Effector memory CD4-positive, alpha-beta T cell (primary cell): ENCODE data around the gene DCAF8.

Experiments used
- DNase-seq, 3 donors: peaks; one replicate each; pipeline ENCODE4 v3.0.0-alpha.2; 2020
- H3K27ac ChIP-seq: 2 replicates; pipeline ENCODE4 v1.7.0; 2013; ENCODE audit warnings: mild to moderate bottlenecking, low read length, moderate library complexity; ENCODE audit not compliant: insufficient read depth, poor library complexity, severe bottlenecking
- H3K27me3 ChIP-seq: replicated peaks from 2 replicates; pipeline ENCODE4 v1.7.0; 2013; ENCODE audit warnings: mild to moderate bottlenecking, low read length; ENCODE audit not compliant: insufficient read depth, control insufficient read depth, poor library complexity, severe bottlenecking
- H3K36me3 ChIP-seq: 2 replicates; pipeline ENCODE4 v1.7.0; 2013; ENCODE audit warnings: mild to moderate bottlenecking, low read length, moderate library complexity; ENCODE audit not compliant: control insufficient read depth, insufficient read depth
- H3K4me1 ChIP-seq: 2 replicates; pipeline ENCODE4 v1.7.0; 2013; ENCODE audit warnings: low read length, mild to moderate bottlenecking; ENCODE audit not compliant: control insufficient read depth, insufficient read depth, poor library complexity, severe bottlenecking
- H3K4me3 ChIP-seq: 2 replicates; pipeline ENCODE4 v1.7.0; 2013; ENCODE audit warnings: low read length, low read depth, mild to moderate bottlenecking; ENCODE audit not compliant: insufficient read depth, poor library complexity, severe bottlenecking
- H3K9me3 ChIP-seq: 2 replicates; pipeline ENCODE4 v1.7.0; 2013; ENCODE audit warnings: mild to moderate bottlenecking, low read length, moderate library complexity; ENCODE audit not compliant: control insufficient read depth

The DCAF8 gene

DNA sequence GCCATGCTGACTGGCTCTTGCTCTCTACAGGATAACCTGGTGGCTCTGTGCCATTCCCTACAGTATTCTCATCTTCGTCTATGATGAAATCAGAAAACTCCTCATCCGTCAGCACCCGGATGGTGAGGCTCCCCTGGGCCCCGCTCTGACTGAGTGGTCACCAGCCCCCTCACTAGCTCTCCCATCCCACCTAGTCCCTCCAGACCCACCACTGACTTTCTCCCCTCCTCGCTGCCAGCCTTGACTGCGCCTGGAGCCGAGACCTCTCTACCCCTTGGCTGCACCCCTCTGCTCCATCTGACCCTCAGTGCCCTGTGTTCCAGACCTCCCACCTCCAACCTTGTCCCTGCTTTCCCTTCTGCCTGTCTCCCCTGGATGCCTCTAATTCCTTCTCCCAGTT lies 76.1 kb downstream of the DCAF8 start:
- no peak overlapping the region for H3K27ac ChIP-seq
- no peaks in the 10 kb centered on the region for H3K9me3 ChIP-seq
- H3K27me3 ChIP-seq, result peaks cover 2% of the 10 kb centered on the region
- no peak overlapping the region for H3K4me3 ChIP-seq
- H3K36me3 ChIP-seq, result no peaks in the 10 kb centered on the region
- no peaks in the 10 kb centered on the region for H3K4me1 ChIP-seq
- no peak for DNase-seq

DNA sequence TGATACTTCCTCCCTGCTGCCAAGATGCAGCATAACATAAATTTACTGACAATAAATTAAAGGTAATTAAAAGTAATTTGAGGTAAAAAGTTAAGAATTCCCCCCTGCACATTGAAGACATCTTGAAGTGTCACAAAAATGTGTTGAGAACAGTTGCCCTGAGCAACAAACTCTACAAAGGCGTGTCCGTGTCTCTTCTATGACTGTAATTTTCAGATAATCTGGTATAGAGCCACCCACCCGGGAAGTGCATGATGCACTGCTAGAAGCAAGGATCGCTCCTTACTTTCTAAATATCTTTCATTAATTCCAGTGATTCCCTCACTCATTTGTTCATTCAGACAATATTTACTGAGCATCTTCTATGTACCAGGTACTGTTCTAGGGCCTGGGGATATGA lies 83.0 kb downstream of the DCAF8 start:
- H3K36me3 ChIP-seq, result no peaks in the 10 kb centered on the region

GRCh38 chr1:160178731-160179130 lies 83.6 kb downstream of the DCAF8 start:
- no peaks in the 10 kb centered on the region for H3K9me3 ChIP-seq
- DNase-seq, result no peak
- H3K27ac ChIP-seq, result no peak overlapping the region
- no peaks in the 10 kb centered on the region for H3K27me3 ChIP-seq
- H3K4me3 ChIP-seq, result no peak overlapping the region
- no peaks in the 10 kb centered on the region for H3K36me3 ChIP-seq
- no peaks in the 10 kb centered on the region for H3K4me1 ChIP-seq

More for the DNA sequence above, 83.0 kb downstream of the DCAF8 start:
- Histone ChIP-seq H3K9me3 (no peaks in the 10 kb centered on the region), H3K4me3 (no peak overlapping the region), H3K4me1 (no peaks in the 10 kb centered on the region), H3K27ac (no peak overlapping the region), H3K27me3 (no peaks in the 10 kb centered on the region)
- no peak for DNase-seq

DNA sequence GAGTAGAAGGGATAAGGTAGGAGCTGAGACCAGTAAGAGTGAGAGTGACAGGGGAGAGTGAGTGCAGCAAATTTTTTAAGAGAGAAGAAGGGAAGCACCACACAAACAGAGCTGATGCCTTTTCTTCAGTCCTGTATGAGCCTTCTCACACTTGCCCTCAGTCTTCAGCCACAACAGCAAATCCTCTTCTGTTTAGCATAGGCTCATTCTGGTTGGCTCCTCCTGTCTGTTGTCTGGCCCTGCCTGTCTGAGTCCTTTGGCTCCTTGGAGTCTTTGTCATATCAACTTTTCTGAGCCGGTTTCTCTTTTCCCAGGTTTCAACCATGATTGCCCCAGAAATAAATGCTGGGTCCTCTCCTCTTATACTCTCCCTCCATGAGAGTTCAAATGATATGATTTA lies 84.7 kb downstream of the DCAF8 start:
- Histone ChIP-seq H3K4me3 (no peak overlapping the region), H3K27ac (no peak overlapping the region), H3K4me1 (no peaks in the 10 kb centered on the region), H3K36me3 (no peaks in the 10 kb centered on the region), H3K9me3 (no peaks in the 10 kb centered on the region), H3K27me3 (no peaks in the 10 kb centered on the region)
- DNase-seq, result no peak

DNA sequence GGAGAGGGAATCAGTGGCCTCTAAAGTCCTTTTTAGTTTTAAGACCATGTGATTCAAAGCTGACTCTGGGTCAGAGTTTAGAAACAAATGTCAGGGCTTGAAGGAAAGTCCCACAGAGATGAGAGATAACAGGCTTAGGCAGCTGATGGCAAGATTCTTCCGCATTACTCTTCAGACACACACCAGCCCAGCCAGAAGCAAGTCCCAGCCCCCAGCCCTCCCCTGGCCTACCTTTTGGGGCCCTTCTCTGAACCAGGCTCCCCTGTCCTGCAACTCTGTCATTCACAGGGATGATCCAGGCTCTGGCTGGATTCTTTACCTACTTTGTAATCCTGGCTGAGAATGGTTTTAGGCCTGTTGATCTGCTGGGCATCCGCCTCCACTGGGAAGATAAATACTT lies 85.1 kb downstream of the DCAF8 start:
- DNase-seq, result no peak

GRCh38 chr1:160171980-160172379 lies 90.4 kb downstream of the DCAF8 start:
- no peaks in the 10 kb centered on the region for H3K36me3 ChIP-seq
- H3K27me3 ChIP-seq, result peaks cover 4% of the 10 kb centered on the region
- no peak overlapping the region for H3K27ac ChIP-seq
- H3K4me3 ChIP-seq, result no peak overlapping the region
- no peak for DNase-seq
- no peaks in the 10 kb centered on the region for H3K4me1 ChIP-seq
- no peaks in the 10 kb centered on the region for H3K9me3 ChIP-seq

More for the DNA sequence above, 85.1 kb downstream of the DCAF8 start:
- Histone ChIP-seq H3K36me3 (no peaks in the 10 kb centered on the region), H3K27me3 (no peaks in the 10 kb centered on the region), H3K4me1 (no peaks in the 10 kb centered on the region), H3K27ac (no peak overlapping the region), H3K9me3 (no peaks in the 10 kb centered on the region), H3K4me3 (no peak overlapping the region)

- no peak for DNase-seq
- peaks cover 4% of the 10 kb centered on the region for H3K27me3 ChIP-seq
Observed at GRCh38 chr1:160171354-160171753, 91.0 kb downstream of the DCAF8 start.

DNA sequence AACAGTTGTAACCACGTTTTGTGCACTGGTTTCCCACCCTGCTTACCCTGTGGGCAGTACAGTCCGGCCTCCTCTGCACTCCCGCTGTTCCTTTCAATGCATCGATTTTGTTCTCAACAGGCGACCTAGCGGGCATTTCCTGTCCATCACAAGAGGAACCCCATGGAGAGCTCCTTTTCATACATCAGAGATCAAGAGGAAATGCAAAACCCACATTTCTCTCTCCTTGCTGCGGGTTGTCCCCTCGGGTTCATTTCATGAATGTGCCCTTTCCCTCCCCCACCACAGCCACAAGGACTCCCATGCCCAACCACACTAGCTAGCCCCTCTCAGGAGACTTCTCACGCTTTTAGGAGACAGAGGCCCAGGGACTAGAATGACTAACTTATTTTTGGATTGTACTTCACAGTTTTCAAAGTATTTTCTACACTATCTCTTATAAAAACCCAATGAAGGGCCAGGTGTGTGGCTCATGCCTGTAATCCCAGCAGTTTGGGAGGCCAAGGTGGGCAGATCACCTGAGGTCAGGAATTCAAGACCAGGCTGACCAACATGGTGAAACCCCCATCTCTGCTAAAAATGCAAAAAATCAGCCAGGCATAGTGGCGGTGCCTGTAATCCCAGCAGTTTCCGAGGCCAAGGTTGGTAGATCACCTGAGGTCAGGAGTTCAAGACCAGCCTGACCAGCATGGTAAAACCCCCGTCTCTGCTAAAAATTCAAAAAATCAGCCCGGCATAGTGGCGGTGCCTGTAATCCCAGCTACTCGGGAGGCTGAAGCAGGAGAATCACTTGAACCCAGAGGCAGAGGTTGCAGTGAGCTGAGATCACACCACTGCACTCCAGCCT lies 92.6 kb downstream of the DCAF8 start:
- no peaks in the 10 kb centered on the region for H3K4me1 ChIP-seq
- DNase-seq, result no peak
- no peak overlapping the region for H3K27ac ChIP-seq
- no peak overlapping the region for H3K4me3 ChIP-seq
- peaks cover 4% of the 10 kb centered on the region for H3K27me3 ChIP-seq
- no peaks in the 10 kb centered on the region for H3K9me3 ChIP-seq
- no peaks in the 10 kb centered on the region for H3K36me3 ChIP-seq

More at GRCh38 chr1:160171354-160171753, 91.0 kb downstream of the DCAF8 start:
- Histone ChIP-seq H3K9me3 (no peaks in the 10 kb centered on the region), H3K4me3 (no peak overlapping the region), H3K36me3 (no peaks in the 10 kb centered on the region), H3K27ac (no peak overlapping the region), H3K4me1 (no peaks in the 10 kb centered on the region)

GRCh38 chr1:160168609-160169369 lies 93.6 kb downstream of the DCAF8 start:
- no peak for DNase-seq
- Histone ChIP-seq H3K9me3 (no peaks in the 10 kb centered on the region), H3K4me3 (no peak overlapping the region), H3K36me3 (no peaks in the 10 kb centered on the region), H3K27ac (no peak overlapping the region), H3K4me1 (no peaks in the 10 kb centered on the region), H3K27me3 (peaks cover 4% of the 10 kb centered on the region)

DNA sequence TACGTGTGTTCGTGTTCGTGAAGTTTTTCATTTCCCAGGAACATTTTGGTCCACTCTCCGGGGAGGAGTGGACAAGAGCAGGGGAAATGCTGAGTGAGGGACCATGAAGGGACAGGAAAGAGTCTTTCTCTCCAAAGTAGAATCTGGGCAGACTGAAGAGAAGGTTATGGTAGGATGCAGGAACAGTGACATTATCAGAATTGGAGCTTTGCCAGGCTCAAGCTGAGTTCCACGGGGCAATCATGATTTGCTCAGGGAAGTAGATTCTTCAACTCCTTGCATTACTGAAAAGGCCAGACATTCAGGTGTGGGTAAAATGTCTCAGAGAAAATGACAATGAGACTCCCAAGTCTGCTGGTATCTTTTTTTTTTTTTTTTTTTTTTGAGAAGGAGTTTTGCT lies 94.3 kb downstream of the DCAF8 start:
- Histone ChIP-seq H3K27ac (no peak overlapping the region), H3K36me3 (no peaks in the 10 kb centered on the region), H3K4me1 (no peaks in the 10 kb centered on the region), H3K4me3 (no peak overlapping the region), H3K9me3 (no peaks in the 10 kb centered on the region), H3K27me3 (peaks cover 4% of the 10 kb centered on the region)
- no peak for DNase-seq
